Ovary (tissue), 10 donors: ENCODE data around the gene ELK3. TPM values are rescaled to one million over a fixed set of nuclear protein-coding genes. Genes with fewer than 3 reads are reported as not detected.

Source experiments
- DNase-seq, 5 donors: peaks; one replicate each; pipeline ENCODE4 v3.0.0-alpha.2; 2019 to 2020
- H3K27ac ChIP-seq, 2 donors: fragments of 200-600 bp; one replicate each; pipeline versions ENCODE4 v1.5.1 to v1.8.0; 2019 to 2022
- H3K27me3 ChIP-seq: fragments of 200-600 bp; one replicate; pipeline ENCODE4 v1.8.0; 2022
- H3K36me3 ChIP-seq: fragments of 200-600 bp; sonication (generic); one replicate; pipeline ENCODE4 v1.5.1; 2019
- H3K4me1 ChIP-seq: one replicate; pipeline ENCODE4 v1.8.1; 2013; ENCODE audit warnings: mild to moderate bottlenecking, moderate library complexity; ENCODE audit not compliant: insufficient read depth
- H3K4me3 ChIP-seq: fragments of 200-600 bp; sonication (generic); one replicate; pipeline ENCODE4 v1.5.1; 2017
- H3K9me3 ChIP-seq, 2 donors: fragments of 200-600 bp in 1 of 2; sonication (generic) in 1 of 2; one replicate each; pipeline versions ENCODE4 v1.5.1 to v1.8.1; 2013 to 2019; ENCODE audit warnings: mild to moderate bottlenecking in 1 of 2, moderate library complexity in 1 of 2
- EP300 ChIP-seq: sonication (generic); formaldehyde crosslinking; IDR thresholded peaks from one replicate; pipeline ENCODE4 v1.6.1; 2017; ENCODE audit warnings: antibody characterized with exemption
- POLR2A ChIP-seq: fragments of 450-650 bp; IDR thresholded peaks from one replicate; pipeline ENCODE4 v1.6.1; 2017; ENCODE audit warnings: antibody characterized with exemption, mild to moderate bottlenecking, moderate library complexity
- WGBS, 3 donors: extraction: QIAGEN DNeasy Blood & Tissue Kit in 1 of 3; methylation state at CpG; one replicate each; pipeline versions ENCODE4 v1.1.5 to v1.1.7; 2013 to 2017; 5-methylcytosine and 5-hydroxymethylcytosine counted together
- intact Hi-C, 4 donors: fragments of 100-400 bp; cut with DNase I; formaldehyde crosslinking; loops; one replicate each; pipeline versions ENCODE4 v1.11.0 to v1.15.1; 2022 to 2023
- long read RNA-seq, 3 donors: library from polyadenylated mRNA in 2 of 3; unstranded in 2 of 3; transcript quantifications; one replicate each; pipeline ENCODE4 v2.0.0 and lab custom pipeline, GENCODE V29; 2021 to 2026
- polyA plus RNA-seq, 2 donors: library from polyadenylated mRNA; stranded (reverse); fragments of 200-250 nt in 1 of 2; fragments of 350-450 nt in 1 of 2; fragmentation: Illumina TruSeq in 1 of 2; extraction: RNeasy Lipid Tissue Mini Kit (QIAGEN cat#74804) in 1 of 2; gene quantifications; one replicate each; pipeline ENCODE4 v1.2.3, GENCODE V29; 2013 to 2014
- total RNA-seq, 7 donors: library from RNA; depleted of rRNA in 2 of 7; stranded (reverse); fragments of >200 nt in 2 of 7; fragmentation: NEBNext Ultra II Directional in 3 of 7; extraction: Animal tissue kit (Norgen Biotek cat#: 25700) in 3 of 7; gene quantifications; one replicate each; pipeline versions ENCODE4 v1.1.0 to v1.2.4, GENCODE V29; 2016 to 2023
- TF ChIP-seq, protein P1 (sequence below), 3 donors: fragments of 450-650 bp in 2 of 3; fragments of 200-600 bp in 1 of 3; IDR thresholded peaks; one replicate each; pipeline versions ENCODE4 v1.5.1 to v1.8.0; 2016 to 2022; ENCODE audit warnings: antibody characterized with exemption in 3 of 3, mild to moderate bottlenecking in 1 of 3
- donor health status: DM: no; HTN: no; CAD: no; lungs with moderate emphysema.
- donor health status: DM: no; HTN: no; CAD: no.
- donor health status: Bipolar disorder and iron deficiency.
- donor health status: DM: yes; HTN: yes; CAD: no.
- donor health status: DM: no; HTN: no; CAD: no.
- donor health status: DM: yes; HTN: yes; CAD: no.

The ELK3 gene
- total RNA-seq = 10 to 100 TPM; 11.5 to 25.9 (median 15.2) TPM
- polyA plus RNA-seq = 10 to 100 TPM; 15.6 to 25.8 TPM
- long read RNA-seq, donor 1, full-length matches to known transcripts = 1 of 2 reads
- long read RNA-seq, donor 1, partial matches to known transcripts = 1 of 2 reads
- long read RNA-seq, donor 1, other reads (novel, unspliced or antisense) = 0 of 2 reads
- long read RNA-seq, donor 2, full-length matches to known transcripts = 9 of 19 reads
- long read RNA-seq, donor 2, partial matches to known transcripts = 10 of 19 reads
- long read RNA-seq, donor 2, other reads (novel, unspliced or antisense) = 0 of 19 reads
- long read RNA-seq, donor 3, full-length matches to known transcripts = 24 of 37 reads
- long read RNA-seq, donor 3, partial matches to known transcripts = 9 of 37 reads
- long read RNA-seq, donor 3, other reads (novel, unspliced or antisense) = 4 of 37 reads

DNA sequence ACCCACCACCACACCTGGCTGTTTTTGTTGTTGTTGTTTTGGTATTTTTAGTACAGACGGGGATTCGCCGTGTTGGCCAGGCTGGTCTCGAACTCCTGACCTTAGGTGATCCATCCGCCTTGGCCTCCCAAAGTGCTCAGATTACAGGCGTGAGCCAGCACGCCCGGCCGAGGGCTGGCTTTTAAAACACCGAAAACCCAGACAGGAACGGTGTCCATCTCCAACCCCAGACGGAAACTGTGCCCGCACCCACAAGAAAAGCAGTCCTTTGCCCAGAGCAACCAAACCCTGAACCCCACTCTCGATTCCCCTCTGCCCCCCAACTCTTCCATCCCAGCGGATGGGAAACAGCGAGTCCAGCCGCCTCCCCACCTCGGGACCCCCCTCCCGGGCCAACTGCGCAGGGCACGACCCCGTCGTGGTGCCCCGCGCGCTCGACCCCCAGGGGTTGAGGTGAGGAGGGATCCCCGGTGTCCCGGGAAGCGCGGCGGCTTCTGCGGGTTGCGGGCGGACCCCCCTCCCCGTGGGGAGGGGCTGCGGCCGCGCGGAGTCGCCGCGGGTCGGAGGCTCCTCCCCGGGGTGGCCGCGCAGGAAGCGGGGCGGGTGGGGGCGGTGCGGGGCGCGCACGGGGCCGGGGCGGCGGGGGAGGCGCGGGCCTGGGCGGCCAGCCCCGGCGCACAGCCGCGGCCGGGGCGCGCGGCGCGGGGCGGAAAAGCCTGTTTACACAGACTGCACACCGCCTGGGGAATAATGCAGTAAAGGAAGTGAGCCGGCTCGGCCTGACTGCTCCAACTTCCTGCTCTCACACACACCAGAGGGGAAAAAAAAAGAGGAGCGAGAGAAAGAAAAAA lies at the start of gene ELK3:
ELK3 (plus strand) TSS at position 651 of the 851 bp plus-strand sequence.
- peak within 1 kb of the TSS; percentile 91 for H3K4me3 ChIP-seq
- peak; percentile 43 to 76 (median 62) for DNase-seq
- H3K36me3 ChIP-seq = no peaks in the 10 kb centered on the region
- intact Hi-C loops = loop anchor here in 1 of 4 donors (10.0 kb wide), 1 partner anchor 321 kb away; no protein-coding TSS in a partner anchor
- no peaks in the 10 kb centered on the region for H3K9me3 ChIP-seq
- no peaks in the 10 kb centered on the region for H3K27me3 ChIP-seq
- TF ChIP-seq, protein P1, sequence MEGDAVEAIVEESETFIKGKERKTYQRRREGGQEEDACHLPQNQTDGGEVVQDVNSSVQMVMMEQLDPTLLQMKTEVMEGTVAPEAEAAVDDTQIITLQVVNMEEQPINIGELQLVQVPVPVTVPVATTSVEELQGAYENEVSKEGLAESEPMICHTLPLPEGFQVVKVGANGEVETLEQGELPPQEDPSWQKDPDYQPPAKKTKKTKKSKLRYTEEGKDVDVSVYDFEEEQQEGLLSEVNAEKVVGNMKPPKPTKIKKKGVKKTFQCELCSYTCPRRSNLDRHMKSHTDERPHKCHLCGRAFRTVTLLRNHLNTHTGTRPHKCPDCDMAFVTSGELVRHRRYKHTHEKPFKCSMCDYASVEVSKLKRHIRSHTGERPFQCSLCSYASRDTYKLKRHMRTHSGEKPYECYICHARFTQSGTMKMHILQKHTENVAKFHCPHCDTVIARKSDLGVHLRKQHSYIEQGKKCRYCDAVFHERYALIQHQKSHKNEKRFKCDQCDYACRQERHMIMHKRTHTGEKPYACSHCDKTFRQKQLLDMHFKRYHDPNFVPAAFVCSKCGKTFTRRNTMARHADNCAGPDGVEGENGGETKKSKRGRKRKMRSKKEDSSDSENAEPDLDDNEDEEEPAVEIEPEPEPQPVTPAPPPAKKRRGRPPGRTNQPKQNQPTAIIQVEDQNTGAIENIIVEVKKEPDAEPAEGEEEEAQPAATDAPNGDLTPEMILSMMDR (IDR thresholded peaks at IDR 0.05) = no peak
- no peak for TF ChIP-seq POLR2A
- no peak for TF ChIP-seq EP300
- 1 to 5% (median 2%) methylated on average over 48 to 75 of the region's 75 CpGs for WGBS, 3 donors
- H3K27ac ChIP-seq = peak within 1 kb of the TSS; percentile 57 to 60
- peaks cover 4% of the 10 kb centered on the region for H3K4me1 ChIP-seq

DNA sequence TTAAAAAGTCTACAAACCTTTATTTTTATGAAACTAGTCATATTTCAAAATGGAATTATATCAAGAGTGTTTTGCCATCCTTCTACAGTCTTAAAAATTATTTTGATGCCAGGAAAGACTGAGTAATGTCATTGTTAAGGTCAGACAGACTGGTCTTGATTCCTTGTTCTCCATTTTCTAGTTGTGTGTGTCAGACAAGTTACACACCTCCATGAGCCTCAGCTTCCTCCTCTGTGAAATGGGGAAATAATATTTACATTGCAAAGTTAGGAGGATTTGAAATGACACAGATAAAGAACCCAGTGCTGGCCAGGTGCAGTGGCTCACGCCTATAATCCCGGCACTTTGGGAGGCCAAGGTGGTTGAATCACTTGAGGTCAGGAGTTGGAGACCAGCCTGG lies 47.4 kb upstream of the ELK3 start:
- 86 to 88% (median 88%) methylated on average over 2 of the region's 2 CpGs for WGBS, 3 donors
- H3K9me3 ChIP-seq = no peaks in the 10 kb centered on the region
- no peaks in the 10 kb centered on the region for H3K4me1 ChIP-seq
- intact Hi-C loops = no loop called here
- H3K27ac ChIP-seq = no peak overlapping the region
- H3K27me3 ChIP-seq = no peaks in the 10 kb centered on the region
- TF ChIP-seq POLR2A (no peak), EP300 (no peak)
- TF ChIP-seq, protein P1 (IDR thresholded peaks at IDR 0.05) = no peak
- H3K36me3 ChIP-seq = no peaks in the 10 kb centered on the region
- no peak overlapping the region for H3K4me3 ChIP-seq
- DNase-seq = no peak

DNA sequence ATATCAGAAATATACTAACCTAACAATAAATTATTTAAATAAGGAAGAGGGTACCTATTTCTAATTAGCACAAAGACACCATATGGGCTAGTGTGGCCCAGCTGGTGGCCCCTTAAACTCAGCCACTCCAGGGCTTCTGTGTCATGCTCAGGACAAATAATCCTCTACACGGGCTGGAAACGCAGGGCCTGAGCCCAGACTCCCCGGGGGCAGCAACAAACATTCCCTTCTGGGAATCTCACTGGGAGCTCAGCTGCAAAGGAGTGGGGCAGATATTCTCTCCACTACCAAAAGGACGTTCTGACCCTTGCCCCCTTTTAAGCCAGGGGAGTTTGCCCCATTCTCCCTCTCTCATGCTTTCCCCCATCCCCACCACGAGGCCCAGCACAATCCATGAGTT lies 43.7 kb upstream of the ELK3 start:
- TF ChIP-seq, protein P1 (IDR thresholded peaks at IDR 0.05) = no peak
- H3K9me3 ChIP-seq = no peaks in the 10 kb centered on the region
- H3K4me3 ChIP-seq = no peak overlapping the region
- H3K27me3 ChIP-seq = no peaks in the 10 kb centered on the region
- no peaks in the 10 kb centered on the region for H3K4me1 ChIP-seq
- no peak overlapping the region for H3K27ac ChIP-seq
- WGBS, 3 donors = 60 to 71% (median 65%) methylated on average over 5 of the region's 5 CpGs
- no peak for DNase-seq
- no peaks in the 10 kb centered on the region for H3K36me3 ChIP-seq
- intact Hi-C loops = no loop called here

DNA sequence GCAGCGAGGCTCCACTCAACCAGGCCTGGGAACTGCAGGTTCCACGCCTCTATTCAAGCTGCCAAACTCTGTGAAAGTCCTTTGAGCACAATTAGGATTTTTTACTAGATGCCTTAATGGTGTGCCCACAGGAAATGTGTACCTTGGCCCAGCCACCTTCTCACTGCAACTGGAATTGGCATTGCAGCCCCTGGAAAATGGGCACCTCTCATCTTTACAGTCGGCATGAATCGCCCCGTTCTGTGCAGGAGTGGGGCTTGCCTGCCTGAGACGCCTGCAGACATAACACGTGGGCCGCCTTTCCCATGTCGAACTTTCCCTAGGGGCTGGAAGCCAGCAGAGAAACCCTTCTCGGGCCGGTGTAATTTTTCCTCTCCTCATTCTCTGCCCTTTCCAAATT lies 42.0 kb upstream of the ELK3 start:
- Histone ChIP-seq H3K27me3 (no peaks in the 10 kb centered on the region), H3K4me3 (no peak overlapping the region), H3K27ac (no peak overlapping the region), H3K36me3 (no peaks in the 10 kb centered on the region), H3K9me3 (no peaks in the 10 kb centered on the region), H3K4me1 (no peaks in the 10 kb centered on the region)
- intact Hi-C loops = no loop called here
- 81 to 86% (median 86%) methylated on average over 11 of the region's 11 CpGs for WGBS, 3 donors
- DNase-seq = no peak
- TF ChIP-seq POLR2A (no peak), EP300 (no peak)
- TF ChIP-seq, protein P1 (IDR thresholded peaks at IDR 0.05) = no peak
